Iris pigment epithelial cell (primary cell): ENCODE results near the gene PDZK1IP1.
A peak's percentile ranks its signal among the peaks of the same experiment; 100 is the strongest.

Experiments used
- DNase-seq: peaks from one replicate; pipeline ENCODE4 v3.0.0-alpha.2; 2011; ENCODE audit warnings: low read depth

The PDZK1IP1 gene

GRCh38 chr1:47189844-47190508 lies at the start of gene PDZK1IP1:
Gene PDZK1IP1, minus strand, starts transcription at chr1:47190036. Its CDS starts 104 bp downstream, at chr1:47189932.
- DNase-seq: peak; percentile 79

DNA sequence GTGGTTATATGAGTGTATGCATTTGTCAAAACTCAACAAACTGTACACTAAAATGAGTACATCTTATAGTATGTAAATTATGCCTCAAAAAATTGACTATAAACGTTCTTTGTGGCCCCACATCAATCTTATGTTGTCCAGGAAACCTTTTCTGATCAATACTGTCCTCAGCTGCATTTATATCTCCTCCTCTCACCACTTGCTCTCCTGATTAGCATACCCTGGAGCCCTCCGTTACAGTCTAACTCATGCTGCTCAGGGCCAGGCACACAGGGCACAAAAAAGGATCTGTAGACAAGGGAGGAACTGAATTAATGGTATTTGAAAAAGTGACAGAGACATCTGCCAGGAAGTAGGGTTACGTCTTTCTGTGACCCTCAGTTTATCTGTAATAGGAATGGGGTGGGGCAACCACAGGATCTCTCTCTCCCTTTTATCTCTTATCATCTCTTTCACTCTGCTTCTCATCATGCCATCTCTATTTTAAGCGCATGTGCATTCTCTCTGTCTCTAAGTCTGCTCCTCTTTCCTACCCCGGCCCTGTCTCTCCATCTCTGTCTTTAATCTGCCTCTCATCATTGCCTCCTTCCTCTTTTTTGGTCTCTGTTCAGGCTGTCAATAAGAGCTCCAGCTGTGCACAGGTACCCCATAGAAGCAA lies 49.2 kb upstream of the PDZK1IP1 start:
- DNase-seq: no peak

- DNase-seq: no peak
Observed at GRCh38 chr1:47235806-47236205, 46.0 kb upstream of the PDZK1IP1 start.

DNA sequence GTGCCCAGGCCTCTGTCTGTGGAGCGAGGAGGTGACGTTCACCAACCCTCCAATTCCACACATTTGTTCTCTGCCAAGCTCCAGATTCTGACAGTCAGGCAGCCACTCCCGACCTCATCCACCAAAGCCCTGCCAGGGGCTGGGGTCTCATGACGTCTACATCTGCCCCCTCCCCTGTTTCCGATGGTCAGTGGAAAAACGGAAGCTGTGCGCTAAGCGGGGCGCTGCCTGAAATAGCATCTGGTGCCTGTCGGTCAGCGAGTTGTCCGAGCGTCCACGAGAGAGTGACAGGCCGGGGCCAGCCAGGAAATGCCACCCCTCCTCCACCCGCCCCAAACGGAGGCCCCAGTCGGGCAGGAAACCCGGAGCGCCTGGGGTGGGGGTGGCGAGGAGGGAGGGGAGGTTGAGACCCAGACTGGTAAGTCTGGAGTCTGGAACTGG lies 45.4 kb upstream of the PDZK1IP1 start:
- no peak for DNase-seq

- no peak for DNase-seq
Observed at GRCh38 chr1:47233186-47233585, 43.4 kb upstream of the PDZK1IP1 start.

DNA sequence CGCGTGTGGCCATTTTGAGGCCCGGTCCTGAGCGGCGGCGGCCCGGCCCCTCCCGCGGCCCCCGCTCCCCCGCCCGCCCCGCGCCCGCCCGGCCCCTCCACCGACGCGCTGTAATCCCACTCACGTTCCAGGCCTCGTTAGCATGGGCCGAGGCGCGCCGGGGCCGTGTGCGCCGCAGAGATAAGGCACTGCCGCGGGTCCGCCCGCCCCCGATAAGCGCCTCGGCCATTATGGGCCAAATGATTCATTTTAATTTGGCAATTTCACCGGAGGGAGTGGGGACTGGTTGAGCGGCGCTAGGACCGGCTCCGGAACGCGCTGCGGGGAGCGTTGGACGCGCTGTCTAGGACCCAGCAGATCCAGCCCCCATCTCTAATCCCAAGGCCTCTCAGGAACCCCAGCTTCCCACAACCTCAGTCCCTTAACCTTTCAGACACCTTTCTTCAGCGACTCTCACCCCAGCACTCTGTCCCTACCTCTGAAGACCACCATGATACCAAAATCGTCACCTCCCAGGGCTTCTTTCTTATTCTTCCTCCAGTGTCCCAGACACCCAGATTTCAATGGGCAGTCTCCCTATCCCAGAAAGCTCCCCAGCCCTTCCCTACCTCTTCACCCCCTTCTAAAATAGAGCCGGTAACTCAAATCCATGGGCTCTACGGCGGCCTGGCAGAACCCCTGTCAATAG lies 42.5 kb upstream of the PDZK1IP1 start, which contains the start of gene TAL1:
Gene TAL1 (minus strand): TSS at position 39 of the 688 bp plus-strand sequence. CDS start 6,337 bp downstream, outside the sequence.
- DNase-seq: no peak

DNA sequence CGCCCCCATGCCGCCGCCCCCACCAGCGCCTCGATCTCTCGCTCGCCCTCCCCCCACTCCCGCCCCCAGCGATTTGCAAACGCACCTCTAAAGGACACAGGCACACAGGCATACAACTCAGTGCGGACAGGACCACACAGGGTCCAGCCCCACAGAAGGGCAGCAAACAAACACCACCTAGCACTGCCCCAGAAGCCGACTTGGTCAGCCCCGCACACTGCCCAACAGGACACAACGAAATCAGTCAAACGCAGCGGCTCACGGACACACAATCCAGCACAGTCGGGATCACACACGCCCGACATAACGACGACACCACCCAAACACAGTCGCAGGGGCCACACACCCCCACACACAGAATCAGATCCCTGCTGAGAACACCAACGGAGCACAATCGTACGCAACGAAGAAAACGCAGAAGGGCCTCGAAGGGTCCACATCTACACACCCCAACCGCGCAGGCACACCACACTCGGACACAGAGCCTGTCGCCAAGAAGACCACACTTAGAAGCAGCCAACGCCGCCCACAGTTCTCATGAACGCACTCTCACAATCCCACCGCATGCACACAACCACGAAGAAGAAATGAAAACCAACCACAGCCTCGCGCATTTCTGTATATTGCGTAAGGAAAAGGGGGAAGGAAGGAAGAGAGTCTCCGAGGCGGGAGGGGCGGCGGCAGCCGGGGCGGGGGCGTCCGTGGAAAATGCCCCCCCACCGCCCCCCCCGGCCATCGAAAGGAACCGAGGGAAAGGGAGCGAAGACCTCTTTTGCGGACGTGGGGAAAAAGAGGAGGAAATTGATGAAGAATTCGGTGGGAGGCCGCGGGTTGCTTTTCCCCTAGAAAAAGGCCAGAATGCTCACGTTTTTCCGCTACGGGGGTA lies 41.7 kb upstream of the PDZK1IP1 start:
- DNase-seq: peak; percentile 53

DNA sequence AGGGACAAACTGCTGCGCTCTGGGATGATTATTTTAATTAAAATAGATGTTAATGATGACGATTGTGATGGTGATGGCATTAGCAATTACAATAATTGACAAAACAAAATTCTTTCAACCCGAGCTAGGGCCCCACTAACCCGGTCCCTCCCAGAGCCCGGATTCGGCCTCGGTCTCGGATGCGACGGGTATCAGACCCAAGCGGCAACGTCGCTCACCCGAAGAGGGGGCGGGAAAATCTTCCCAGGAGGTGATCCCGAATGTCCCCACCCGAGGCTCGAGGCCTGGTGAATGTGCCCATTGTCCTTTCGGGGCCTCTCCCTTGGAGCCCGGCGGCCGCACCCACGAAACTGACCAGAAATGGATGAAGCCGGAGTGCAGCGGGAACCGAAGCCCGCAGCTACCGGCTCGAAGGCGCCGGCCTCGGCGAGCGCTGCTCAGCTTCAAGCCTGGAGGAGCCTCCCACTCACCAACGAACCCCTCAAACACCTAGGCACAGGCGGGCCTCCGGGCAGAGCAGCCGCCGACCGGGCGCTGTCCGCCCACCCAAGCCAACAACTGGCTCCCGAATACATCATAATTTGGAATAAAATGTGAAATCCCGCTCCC lies 41.0 kb upstream of the PDZK1IP1 start:
- DNase-seq: no peak

DNA sequence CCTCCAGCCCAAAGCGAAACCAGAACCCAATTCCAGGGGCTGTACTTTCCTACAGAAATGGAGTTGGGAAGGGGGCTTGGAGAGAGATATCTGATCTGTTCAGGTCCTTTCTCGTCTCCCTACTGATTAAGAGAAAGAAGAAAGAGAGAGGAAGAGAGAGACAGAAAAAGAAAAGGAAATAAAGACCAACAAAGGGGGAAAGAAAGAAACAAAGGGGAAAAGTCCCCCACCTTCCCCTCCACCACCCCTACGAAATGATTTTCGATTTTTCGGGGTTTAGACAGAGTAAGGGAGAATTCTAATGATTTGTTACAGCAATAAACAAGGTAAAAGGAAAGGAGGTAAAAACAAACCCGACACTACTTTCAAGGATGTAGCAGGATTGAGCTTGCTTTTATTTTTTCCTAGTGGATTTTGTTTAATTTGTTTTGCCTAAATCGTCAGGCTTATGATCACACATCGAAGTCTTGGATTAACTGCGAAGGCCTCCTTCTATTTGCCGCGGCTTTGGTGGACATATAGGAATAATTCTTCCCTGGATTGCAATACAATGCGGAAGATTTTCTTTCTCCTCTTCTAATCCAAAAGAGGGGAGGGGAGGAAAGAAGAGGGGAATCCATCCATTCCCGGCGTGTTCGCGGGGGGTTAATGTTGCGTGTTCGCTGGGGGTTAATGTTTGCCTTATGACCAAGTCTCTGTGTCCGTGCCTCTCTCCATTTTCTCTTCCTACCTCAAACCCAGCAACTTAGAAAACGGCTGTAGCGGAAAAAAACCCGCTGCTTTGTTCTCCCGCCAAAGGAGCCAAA lies 40.3 kb upstream of the PDZK1IP1 start:
- DNase-seq: no peak

GRCh38 chr1:47229031-47229885 lies 39.4 kb upstream of the PDZK1IP1 start:
- no peak for DNase-seq

DNA sequence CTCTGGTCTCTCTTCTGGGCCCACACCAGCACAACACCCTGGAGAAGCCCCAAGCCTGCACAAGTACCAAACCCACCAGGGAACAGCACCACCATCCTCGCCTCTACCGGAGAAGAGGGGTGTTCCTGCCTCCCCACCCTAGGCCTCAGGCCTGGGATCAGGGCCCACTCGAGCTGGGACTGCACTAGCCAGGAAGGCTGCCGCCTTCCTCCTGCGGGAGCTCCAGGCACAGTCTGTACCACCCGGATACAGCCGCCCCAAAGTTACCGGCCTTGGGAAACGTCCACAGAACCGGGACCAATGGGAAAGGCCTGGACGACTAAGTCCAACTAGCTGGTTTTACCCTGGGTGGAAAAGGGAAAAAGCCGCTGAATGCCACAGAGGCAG lies 38.8 kb upstream of the PDZK1IP1 start:
- no peak for DNase-seq

- no peak for DNase-seq
Observed at GRCh38 chr1:47227341-47228232, 37.8 kb upstream of the PDZK1IP1 start.

GRCh38 chr1:47226839-47227215 lies 37.0 kb upstream of the PDZK1IP1 start:
- DNase-seq: no peak

- DNase-seq: no peak
Observed at GRCh38 chr1:47226121-47226838, 36.4 kb upstream of the PDZK1IP1 start.

- DNase-seq: no peak
Observed at GRCh38 chr1:47225430-47226100, 35.7 kb upstream of the PDZK1IP1 start.

GRCh38 chr1:47224676-47225399 lies 35.0 kb upstream of the PDZK1IP1 start:
- DNase-seq: no peak
